Endothelial cell (in vitro differentiated cells): ENCODE data around the gene MS4A18. TPM values are rescaled to one million over a fixed set of nuclear protein-coding genes. Genes with fewer than 3 reads are reported as not detected.
A peak's percentile ranks its signal among the peaks of the same experiment; 100 is the strongest.

ENCODE experiments used
- DNase-seq: peaks from one replicate; pipeline ENCODE4 v3.0.0; 2021; ENCODE audit warnings: low spot score
- H3K27ac Mint-ChIP-seq: one replicate; pipeline ENCODE4 v1.8.0; 2021; ENCODE audit warnings: mixed read lengths, inconsistent platforms; ENCODE audit not compliant: unreplicated experiment
- H3K27me3 Mint-ChIP-seq: one replicate; pipeline ENCODE4 v1.8.0; 2021; ENCODE audit warnings: mild to moderate bottlenecking, moderate library complexity, mixed read lengths, inconsistent platforms; ENCODE audit not compliant: unreplicated experiment
- H3K36me3 Mint-ChIP-seq: one replicate; pipeline ENCODE4 v1.8.0; 2021; ENCODE audit warnings: mild to moderate bottlenecking, low read depth, mixed read lengths, inconsistent platforms; ENCODE audit not compliant: unreplicated experiment
- H3K4me1 Mint-ChIP-seq: one replicate; pipeline ENCODE4 v1.8.0; 2021; ENCODE audit warnings: mild to moderate bottlenecking, mixed read lengths, inconsistent platforms; ENCODE audit not compliant: unreplicated experiment
- H3K4me3 Mint-ChIP-seq: one replicate; pipeline ENCODE4 v1.8.0; 2021; ENCODE audit warnings: mild to moderate bottlenecking, mixed read lengths, inconsistent platforms; ENCODE audit not compliant: unreplicated experiment
- H3K9me3 Mint-ChIP-seq: one replicate; pipeline ENCODE4 v1.8.0; 2021; ENCODE audit warnings: mixed read lengths, inconsistent platforms; ENCODE audit not compliant: unreplicated experiment
- total RNA-seq: library from RNA; stranded (reverse); fragmentation: NEBNext Ultra II Directional; extraction: Animal tissue kit (Norgen Biotek cat#: 25700); gene quantifications from one replicate; pipeline ENCODE4 v1.2.1, GENCODE V29; 2021; ENCODE audit not compliant: unreplicated experiment
- TF ChIP-seq, protein P1 (sequence below): fragments of 200-600 bp; sonication (generic); IDR thresholded peaks from one replicate; pipeline ENCODE4 v1.5.0; 2021; ENCODE audit warnings: antibody characterized with exemption; ENCODE audit not compliant: unreplicated experiment

MS4A18 gene
- total RNA-seq, 1 donor from 2014 or later, result not detected

DNA sequence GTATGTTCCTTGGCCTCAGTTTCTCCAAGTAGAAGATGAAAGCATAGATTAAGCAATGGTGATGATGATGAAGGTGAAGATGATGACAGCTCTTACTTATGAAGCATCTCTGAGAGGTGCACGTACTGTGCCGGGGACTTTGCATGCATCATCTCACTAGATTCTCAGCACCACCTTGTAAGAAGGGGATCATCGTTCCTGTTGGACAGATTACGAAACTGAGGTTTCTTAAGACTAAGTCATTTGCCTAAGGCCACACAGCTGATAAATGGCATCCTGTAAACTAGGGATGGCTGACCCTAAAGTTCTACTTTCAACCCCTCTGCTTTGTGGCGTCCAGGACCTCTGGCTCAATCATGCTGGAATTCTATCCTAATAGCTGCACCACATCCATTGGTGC, 40.8 kb downstream of the MS4A18 start:
- DNase-seq, result no peak
- Mint-ChIP-seq H3K27me3 (peaks cover 6% of the 10 kb centered on the region), H3K4me3 (no peak overlapping the region), H3K36me3 (no peaks in the 10 kb centered on the region), H3K27ac (no peak overlapping the region), H3K4me1 (no peaks in the 10 kb centered on the region), H3K9me3 (no peaks in the 10 kb centered on the region)
- TF ChIP-seq, protein P1, sequence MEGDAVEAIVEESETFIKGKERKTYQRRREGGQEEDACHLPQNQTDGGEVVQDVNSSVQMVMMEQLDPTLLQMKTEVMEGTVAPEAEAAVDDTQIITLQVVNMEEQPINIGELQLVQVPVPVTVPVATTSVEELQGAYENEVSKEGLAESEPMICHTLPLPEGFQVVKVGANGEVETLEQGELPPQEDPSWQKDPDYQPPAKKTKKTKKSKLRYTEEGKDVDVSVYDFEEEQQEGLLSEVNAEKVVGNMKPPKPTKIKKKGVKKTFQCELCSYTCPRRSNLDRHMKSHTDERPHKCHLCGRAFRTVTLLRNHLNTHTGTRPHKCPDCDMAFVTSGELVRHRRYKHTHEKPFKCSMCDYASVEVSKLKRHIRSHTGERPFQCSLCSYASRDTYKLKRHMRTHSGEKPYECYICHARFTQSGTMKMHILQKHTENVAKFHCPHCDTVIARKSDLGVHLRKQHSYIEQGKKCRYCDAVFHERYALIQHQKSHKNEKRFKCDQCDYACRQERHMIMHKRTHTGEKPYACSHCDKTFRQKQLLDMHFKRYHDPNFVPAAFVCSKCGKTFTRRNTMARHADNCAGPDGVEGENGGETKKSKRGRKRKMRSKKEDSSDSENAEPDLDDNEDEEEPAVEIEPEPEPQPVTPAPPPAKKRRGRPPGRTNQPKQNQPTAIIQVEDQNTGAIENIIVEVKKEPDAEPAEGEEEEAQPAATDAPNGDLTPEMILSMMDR, result no peak

DNA sequence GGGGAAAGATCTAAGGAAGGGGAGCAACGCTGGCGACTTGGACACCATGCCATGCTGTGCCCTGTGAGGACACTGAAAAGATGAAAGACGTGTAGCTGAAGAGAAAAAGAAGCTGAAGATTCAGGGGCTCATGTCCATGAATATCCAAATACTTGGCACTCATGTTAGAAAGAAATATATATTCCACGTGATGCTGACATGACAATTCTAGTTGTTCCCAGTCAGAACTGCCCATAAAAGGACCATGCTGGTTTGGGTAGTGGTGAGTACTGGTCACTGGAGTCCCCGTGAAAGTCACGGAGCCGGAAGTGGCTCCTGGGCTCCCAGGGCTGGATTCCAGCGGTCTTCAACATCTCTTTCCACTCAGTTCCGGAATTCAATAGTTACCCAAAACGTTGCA, 42.0 kb downstream of the MS4A18 start:
- peaks cover 9% of the 10 kb centered on the region for H3K27me3 Mint-ChIP-seq

GRCh38 chr11:60767388-60767811, 42.9 kb downstream of the MS4A18 start:
- TF ChIP-seq, protein P1, result peak; percentile 50
- Mint-ChIP-seq H3K9me3 (no peaks in the 10 kb centered on the region), H3K27ac (no peak overlapping the region), H3K27me3 (peaks cover 11% of the 10 kb centered on the region), H3K4me1 (no peaks in the 10 kb centered on the region), H3K36me3 (no peaks in the 10 kb centered on the region), H3K4me3 (no peak overlapping the region)
- DNase-seq, result peak; percentile 34

More for the DNA sequence above, 42.0 kb downstream of the MS4A18 start:
- no peak for DNase-seq
- TF ChIP-seq, protein P1, result no peak
- no peaks in the 10 kb centered on the region for H3K36me3 Mint-ChIP-seq
- no peaks in the 10 kb centered on the region for H3K4me1 Mint-ChIP-seq
- H3K4me3 Mint-ChIP-seq, result no peak overlapping the region
- H3K9me3 Mint-ChIP-seq, result no peaks in the 10 kb centered on the region
- H3K27ac Mint-ChIP-seq, result no peak overlapping the region

DNA sequence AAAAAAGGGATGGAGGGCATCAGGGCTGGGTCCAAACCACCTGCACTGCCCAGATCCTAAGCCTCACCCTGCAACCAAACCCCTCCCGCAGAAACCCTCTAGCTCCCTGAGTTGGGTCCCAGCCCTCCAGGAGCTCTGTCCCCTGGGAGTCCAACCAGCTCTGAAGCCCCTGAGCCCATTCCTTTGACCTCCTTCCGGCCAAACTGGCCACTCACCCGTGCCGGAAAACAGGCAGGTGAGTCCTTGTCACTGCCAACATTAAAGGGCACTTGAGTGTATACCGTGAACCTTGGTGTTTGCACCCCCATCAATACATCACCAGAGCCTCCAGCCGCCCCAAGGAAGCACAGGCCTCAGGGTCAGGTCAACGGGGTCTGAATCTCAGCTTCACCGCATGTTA, 43.7 kb downstream of the MS4A18 start:
- TF ChIP-seq, protein P1, result no peak
- no peaks in the 10 kb centered on the region for H3K9me3 Mint-ChIP-seq

GRCh38 chr11:60769273-60769672, 44.8 kb downstream of the MS4A18 start:
- Mint-ChIP-seq H3K27me3 (peaks cover 11% of the 10 kb centered on the region), H3K4me3 (peak overlapping the region; percentile 15), H3K27ac (no peak overlapping the region), H3K9me3 (no peaks in the 10 kb centered on the region), H3K4me1 (no peaks in the 10 kb centered on the region), H3K36me3 (no peaks in the 10 kb centered on the region)
- no peak for DNase-seq
- TF ChIP-seq, protein P1, result no peak

More for the DNA sequence above, 43.7 kb downstream of the MS4A18 start:
- no peak for DNase-seq
- H3K27me3 Mint-ChIP-seq, result peaks cover 11% of the 10 kb centered on the region
- no peak overlapping the region for H3K4me3 Mint-ChIP-seq
- H3K36me3 Mint-ChIP-seq, result no peaks in the 10 kb centered on the region
- no peaks in the 10 kb centered on the region for H3K4me1 Mint-ChIP-seq
- H3K27ac Mint-ChIP-seq, result no peak overlapping the region
